Activated gamma-delta T cell treated with anti-CD3 and anti-CD28 coated beads, Interleukin-2, amount 50 U/mL, for 16 hours (primary cell): ENCODE data around the gene BEST3.
"Not testable (repeated sequence)": the region's sequence is repeated elsewhere in the genome, so short reads cannot be mapped to it uniquely, and the experiment has no call there.

Source experiments
- DNase-seq: peaks from one replicate; pipeline ENCODE4 v3.0.0-alpha.2; 2020; ENCODE audit warnings: low read depth

Gene BEST3

DNA sequence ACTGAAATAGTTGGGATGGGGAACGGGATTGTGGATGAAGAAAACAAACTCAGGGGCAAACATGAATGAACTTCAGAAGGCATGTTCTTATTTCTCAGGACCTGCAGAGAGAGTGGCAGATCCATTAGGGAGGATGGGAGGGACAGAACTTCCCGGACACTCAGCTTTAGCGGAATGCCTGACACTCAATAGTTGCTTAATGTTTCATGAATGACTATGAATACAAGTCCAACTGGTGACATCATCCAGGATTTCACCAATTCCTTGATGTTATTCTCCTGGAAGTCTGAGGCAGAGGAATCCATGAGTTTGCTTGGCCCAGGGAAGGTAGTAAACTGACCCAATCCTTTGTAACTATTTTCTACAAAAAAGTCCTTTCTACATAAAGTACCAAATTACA lies 50.6 kb downstream of the BEST3 start:
- DNase-seq, result no peak

- no peak for DNase-seq
Measured at GRCh38 chr12:69647178-69647577, 51.9 kb downstream of the BEST3 start.

- no peak for DNase-seq
Measured at GRCh38 chr12:69645031-69645430, 54.1 kb downstream of the BEST3 start.

- no peak for DNase-seq
Measured at GRCh38 chr12:69644511-69644910, 54.6 kb downstream of the BEST3 start.

GRCh38 chr12:69642531-69642930 lies 56.6 kb downstream of the BEST3 start:
- DNase-seq, result no peak

DNA sequence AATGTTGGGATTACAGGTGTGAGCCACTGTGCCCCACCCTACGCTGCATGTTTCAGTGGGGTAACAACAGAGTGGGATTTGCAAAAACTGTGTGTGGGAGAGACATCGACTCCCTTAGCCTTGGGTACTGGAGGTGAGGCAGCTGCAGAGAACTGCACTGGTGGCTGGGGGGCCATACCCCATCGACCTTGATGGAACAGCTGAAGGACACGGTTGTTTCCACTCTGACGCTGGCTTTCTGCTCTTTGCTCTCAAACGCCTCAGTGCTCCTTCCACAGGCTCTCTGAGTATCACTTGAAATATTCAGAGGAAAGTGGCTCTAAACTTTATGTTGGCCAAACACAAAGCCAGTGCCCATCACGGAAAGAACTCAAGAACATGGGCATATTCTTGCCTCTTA lies 57.6 kb downstream of the BEST3 start:
- DNase-seq, result no peak

- DNase-seq, result peak; percentile 22
Measured at GRCh38 chr12:69639400-69640016, 59.6 kb downstream of the BEST3 start.

DNA sequence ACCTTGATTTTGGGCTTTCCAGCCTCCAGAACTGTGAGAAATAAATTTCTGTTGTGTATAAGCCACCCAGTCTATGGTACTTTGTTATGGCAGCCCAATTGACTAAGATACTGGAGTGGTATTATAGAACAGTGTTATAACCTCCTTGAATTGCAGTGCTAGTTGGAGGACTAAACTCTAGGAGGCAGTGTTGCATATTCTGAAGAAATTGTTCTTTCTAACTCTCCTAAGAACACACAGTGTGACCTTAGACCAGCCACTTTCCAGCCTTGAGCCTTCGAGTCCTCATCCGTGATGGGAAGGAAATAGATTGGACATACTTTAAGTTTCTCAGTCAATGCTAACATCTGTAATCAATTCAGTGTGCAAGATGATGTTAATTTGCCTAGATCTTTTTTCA lies 66.0 kb downstream of the BEST3 start:
- no peak for DNase-seq

DNA sequence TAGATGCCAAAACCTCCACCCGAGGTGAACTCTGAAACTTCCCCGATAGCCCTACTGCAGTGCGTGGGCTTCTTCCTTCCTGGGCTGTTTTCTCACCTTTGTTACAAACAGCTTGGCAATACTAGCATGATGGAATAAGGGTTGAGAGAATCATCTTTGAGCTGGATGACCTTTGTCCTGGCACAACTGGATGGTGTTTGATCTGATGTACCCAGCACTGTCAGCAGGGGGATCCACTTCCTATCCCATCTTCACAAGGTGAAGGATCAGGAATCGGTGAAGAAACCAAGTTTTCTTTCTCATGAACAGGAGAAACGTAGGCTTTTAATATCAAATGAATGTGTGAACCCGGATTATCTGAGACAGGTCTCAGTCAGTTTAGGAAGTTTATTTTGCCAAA lies 68.9 kb downstream of the BEST3 start:
- no peak for DNase-seq

DNA sequence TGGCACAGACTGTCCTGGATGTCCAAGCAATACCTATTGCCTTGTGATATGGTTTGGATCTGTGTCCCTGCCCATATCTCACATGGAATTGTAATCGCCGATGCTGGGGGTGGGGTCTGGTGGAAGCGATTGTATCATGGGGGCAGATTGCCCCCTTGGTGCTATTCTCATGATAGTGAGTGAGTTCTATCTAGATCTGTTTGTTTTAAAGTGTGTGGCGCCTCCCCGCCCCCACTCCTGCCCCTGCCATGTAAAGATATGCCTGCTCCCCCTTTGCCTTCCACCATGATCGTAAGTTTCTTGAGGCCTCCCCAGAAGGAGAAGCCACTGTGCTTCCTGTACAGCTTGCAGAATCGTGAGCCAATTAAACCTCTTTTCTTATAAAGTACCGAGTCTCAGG lies 71.6 kb downstream of the BEST3 start:
- no peak for DNase-seq

GRCh38 chr12:69623970-69624369 lies 75.1 kb downstream of the BEST3 start:
- DNase-seq, result no peak

DNA sequence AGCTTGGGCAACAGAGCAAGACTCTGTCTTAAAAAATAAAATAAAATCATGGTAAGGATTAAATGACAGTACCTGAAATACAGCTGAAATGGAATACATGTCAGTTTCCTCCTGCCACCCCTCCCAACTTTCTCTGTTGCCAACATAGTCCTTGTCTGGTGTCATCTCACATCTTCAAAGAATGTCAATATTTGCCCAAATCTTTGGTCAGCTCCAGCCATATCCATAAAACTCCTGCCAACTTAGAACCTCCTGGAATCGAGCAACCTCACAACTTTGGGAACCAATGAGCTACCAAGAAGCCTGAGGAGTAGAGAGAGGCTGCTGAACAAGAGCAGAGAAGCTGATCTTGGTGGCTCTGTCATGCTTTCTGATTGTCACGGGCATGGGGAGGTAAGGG lies 77.6 kb downstream of the BEST3 start:
- no peak for DNase-seq

DNA sequence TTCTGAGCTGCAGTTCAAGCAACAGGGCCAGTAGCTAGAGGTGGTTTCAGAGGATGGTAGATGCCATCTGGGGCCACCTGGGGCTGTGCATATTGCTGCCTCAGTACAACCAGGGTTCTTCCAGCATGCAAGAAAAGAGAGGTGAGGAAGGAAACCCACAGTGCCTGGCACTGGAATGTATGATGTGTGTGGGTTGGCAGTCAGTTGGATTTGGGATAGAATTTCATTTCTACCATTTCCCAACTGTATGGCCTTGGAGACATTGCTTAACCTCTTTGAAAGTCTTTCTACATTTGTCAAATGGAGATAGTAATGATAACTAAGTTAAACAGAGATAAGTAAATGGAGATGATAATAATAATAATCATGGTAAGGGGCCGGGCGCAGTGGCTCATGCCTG lies 78.2 kb downstream of the BEST3 start:
- no peak for DNase-seq

- DNase-seq, result no peak
Measured at GRCh38 chr12:69620077-69620476, 79.0 kb downstream of the BEST3 start.

DNA sequence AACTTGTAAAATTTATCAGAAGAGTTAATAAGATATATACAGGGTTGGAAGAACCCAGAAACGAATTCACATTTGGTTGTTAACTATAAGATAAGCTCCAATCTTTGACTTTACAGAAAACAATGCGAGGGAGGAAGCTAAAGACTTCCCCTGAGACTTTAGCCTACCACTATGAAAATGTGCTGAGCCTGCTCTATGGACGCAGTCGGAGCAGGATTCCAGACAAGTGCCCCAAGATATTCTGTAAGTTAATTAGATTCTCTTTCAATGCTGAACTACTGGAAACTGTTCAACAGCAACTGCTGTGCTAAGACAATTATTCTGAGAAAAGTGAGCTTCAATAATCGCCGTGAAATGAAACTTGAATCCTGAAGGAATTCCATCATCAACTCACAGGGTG lies 80.1 kb downstream of the BEST3 start:
- no peak for DNase-seq

DNA sequence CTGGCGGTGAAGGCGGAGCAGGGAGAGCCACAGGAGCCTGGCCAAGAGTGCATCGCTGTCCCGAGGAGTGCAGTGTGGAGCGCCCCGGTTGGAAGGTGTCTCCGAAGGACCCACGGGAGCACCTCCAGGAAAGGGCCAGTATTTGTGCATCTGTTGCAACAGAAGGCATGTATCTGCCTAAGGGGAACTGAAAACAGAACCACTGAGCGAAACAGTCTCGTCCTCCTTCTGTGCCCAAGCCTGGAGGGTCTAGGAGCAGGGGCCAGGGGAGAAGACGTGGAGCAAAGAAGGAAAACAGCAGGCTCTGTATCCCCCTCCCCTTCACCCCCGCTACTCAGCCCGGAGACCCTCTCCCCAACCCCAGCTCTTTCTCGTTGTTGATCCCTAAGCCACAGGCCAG lies 83.1 kb downstream of the BEST3 start:
- no peak for DNase-seq

GRCh38 chr12:69613351-69613750 lies 85.8 kb downstream of the BEST3 start:
- no peak for DNase-seq

- no peak for DNase-seq
Measured at GRCh38 chr12:69610729-69611128, 88.4 kb downstream of the BEST3 start, which contains the start of gene LRRC10. Gene LRRC10 (minus strand): TSS chr12:69610907. CDS start chr12:69610838, 69 bp downstream.

- DNase-seq, result no peak
Measured at GRCh38 chr12:69610126-69610525, 89.0 kb downstream of the BEST3 start.

DNA sequence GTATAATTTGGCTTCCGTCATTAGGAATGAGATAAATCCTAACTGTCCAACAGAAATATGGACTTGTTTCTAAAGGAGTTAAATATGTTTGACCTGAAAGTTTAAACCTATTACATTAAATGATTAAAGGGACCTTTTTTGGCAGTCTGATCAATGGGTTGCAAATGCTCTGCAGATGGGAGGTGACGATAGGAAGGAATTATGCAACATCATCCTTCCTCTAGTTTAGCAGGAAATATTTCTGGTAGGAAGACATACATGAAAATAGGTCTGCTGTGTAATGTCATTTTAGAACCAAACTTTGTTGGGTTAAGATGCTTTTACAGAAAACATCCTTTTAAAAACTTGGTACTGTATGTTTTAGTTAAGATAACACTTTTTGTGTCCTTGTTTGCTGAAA lies 91.0 kb downstream of the BEST3 start:
- DNase-seq, result no peak

- not testable (repeated sequence) for DNase-seq
Measured at GRCh38 chr12:69604275-69604674, 94.8 kb downstream of the BEST3 start.
